Upper lobe of left lung (tissue), 4 donors: Measurements from ENCODE around the gene MIER2.

Source experiments
- POLR2A ChIP-seq, 4 donors: fragments of 450-650 bp; IDR thresholded peaks; one replicate each; pipeline ENCODE4 v1.5.1; 2016 to 2017; ENCODE audit warnings: antibody characterized with exemption in 4 of 4, mild to moderate bottlenecking in 2 of 4
- POLR2AphosphoS5 ChIP-seq, 2 donors: sonication (generic); formaldehyde crosslinking; IDR thresholded peaks; one replicate each; pipeline ENCODE4 v1.5.1; 2017; ENCODE audit warnings: antibody characterized with exemption in 2 of 2
- TF ChIP-seq, protein P1 (sequence below), 6 experiments: fragments of 450-650 bp in 4 of 6; fragments of 200-600 bp in 2 of 6; sonication (generic) in 2 of 6; IDR thresholded peaks; one replicate each; pipeline ENCODE4 v1.5.1; 2016 to 2019; ENCODE audit warnings: antibody characterized with exemption in 6 of 6

DNA sequence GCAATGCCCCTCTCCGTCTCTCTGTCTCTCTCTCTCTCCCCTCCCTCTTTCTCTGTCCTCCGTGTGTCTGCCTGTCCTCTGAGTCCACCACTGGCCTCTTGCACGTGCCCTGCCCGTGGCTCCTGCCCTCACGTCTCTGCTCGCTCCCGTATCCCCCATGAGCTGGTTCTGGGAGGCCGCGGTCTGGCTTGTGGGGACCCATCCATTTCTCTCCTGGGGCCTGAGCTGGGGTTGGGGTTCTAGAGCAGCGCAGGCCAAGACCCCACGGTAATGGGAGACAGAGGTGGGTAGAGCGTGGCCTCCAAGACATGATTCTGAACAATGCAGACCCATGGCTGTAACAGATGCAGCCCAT, 45.3 kb upstream of the MIER2 start:
- TF ChIP-seq POLR2A (IDR thresholded peaks at IDR 0.05) (no peak), POLR2AphosphoS5 (IDR thresholded peaks at IDR 0.05) (no peak)
- TF ChIP-seq, protein P1, sequence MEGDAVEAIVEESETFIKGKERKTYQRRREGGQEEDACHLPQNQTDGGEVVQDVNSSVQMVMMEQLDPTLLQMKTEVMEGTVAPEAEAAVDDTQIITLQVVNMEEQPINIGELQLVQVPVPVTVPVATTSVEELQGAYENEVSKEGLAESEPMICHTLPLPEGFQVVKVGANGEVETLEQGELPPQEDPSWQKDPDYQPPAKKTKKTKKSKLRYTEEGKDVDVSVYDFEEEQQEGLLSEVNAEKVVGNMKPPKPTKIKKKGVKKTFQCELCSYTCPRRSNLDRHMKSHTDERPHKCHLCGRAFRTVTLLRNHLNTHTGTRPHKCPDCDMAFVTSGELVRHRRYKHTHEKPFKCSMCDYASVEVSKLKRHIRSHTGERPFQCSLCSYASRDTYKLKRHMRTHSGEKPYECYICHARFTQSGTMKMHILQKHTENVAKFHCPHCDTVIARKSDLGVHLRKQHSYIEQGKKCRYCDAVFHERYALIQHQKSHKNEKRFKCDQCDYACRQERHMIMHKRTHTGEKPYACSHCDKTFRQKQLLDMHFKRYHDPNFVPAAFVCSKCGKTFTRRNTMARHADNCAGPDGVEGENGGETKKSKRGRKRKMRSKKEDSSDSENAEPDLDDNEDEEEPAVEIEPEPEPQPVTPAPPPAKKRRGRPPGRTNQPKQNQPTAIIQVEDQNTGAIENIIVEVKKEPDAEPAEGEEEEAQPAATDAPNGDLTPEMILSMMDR (IDR thresholded peaks at IDR 0.05), result no peak
